SU-DHL-6 (cell line): ENCODE measurements around the gene CCN6.

Experiments
- EZH2phosphoT487 ChIP-seq: fragments of 200-600 bp; sonication (generic), shearing (Covaris generic); conservative IDR thresholded peaks from 2 replicates; pipeline ENCODE4 v1.6.1; 2018; ENCODE audit warnings: mild to moderate bottlenecking, antibody characterized with exemption, low read length, moderate library complexity, mixed read lengths
- TF ChIP-seq, protein P1 (sequence below): fragments of 200-600 bp; sonication (generic); IDR thresholded peaks from one replicate; pipeline ENCODE4 v1.5.1; 2017; ENCODE audit warnings: antibody characterized with exemption, mild to moderate bottlenecking, low read length, moderate library complexity; ENCODE audit not compliant: insufficient read depth, poor library complexity, severe bottlenecking

DNA sequence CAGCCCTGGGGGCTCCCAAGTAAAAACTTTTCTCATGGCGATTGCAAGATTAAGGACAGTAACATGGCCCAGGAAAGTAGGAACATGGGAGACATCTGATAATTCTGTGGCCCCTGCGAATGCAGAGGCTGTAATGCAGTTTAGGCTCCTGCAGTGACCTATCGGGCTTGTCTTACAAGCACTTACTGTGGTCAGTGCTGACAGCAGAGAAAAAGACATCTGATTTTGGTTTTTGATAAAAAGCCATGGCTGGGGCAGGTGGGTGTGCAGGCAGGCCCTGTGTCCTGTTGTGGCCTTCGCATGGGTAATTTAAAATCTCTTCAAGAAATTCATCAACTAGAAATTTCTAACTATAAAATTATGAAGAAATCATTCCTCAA, 19.3 kb upstream of the CCN6 start:
- TF ChIP-seq, protein P1, sequence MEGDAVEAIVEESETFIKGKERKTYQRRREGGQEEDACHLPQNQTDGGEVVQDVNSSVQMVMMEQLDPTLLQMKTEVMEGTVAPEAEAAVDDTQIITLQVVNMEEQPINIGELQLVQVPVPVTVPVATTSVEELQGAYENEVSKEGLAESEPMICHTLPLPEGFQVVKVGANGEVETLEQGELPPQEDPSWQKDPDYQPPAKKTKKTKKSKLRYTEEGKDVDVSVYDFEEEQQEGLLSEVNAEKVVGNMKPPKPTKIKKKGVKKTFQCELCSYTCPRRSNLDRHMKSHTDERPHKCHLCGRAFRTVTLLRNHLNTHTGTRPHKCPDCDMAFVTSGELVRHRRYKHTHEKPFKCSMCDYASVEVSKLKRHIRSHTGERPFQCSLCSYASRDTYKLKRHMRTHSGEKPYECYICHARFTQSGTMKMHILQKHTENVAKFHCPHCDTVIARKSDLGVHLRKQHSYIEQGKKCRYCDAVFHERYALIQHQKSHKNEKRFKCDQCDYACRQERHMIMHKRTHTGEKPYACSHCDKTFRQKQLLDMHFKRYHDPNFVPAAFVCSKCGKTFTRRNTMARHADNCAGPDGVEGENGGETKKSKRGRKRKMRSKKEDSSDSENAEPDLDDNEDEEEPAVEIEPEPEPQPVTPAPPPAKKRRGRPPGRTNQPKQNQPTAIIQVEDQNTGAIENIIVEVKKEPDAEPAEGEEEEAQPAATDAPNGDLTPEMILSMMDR: no peak
- TF ChIP-seq EZH2phosphoT487: no peak
